Naive thymus-derived CD8-positive, alpha-beta T cell (primary cell): Measurements from ENCODE around the gene PXN. TPM values are rescaled to one million over a fixed set of nuclear protein-coding genes. Genes with fewer than 3 reads are reported as not detected.
"Not testable (repeated sequence)": the region's sequence is repeated elsewhere in the genome, so short reads cannot be mapped to it uniquely, and the experiment has no call there.

Experiments used
- ATAC-seq, 2 donors: fragments of 150-1000 bp; cut with Tn5 transposase in 1 of 2; sonication (Bioruptor Pico), chemical (Tn5 transposase) in 1 of 2; 1 replicate in 1 of 2; 2 replicates in 1 of 2; pipeline ENCODE4 v1.10.0; 2021; ENCODE audit warnings: mild to moderate bottlenecking in 2 of 2, moderate library complexity in 2 of 2
- POLR2A ChIA-PET: fragments of 350-600 bp; sonication (Branson Sonifier 250); formaldehyde crosslinking; loops from one replicate; lab custom pipeline; 2021; ENCODE audit warnings: antibody characterized with exemption; lab: Charles Lee
- DNase-seq, 10 donors: peaks; one replicate each; pipeline versions ENCODE4 v3.0.0 to v3.0.0-alpha.2; 2020 to 2022
- H3K27ac Mint-ChIP-seq, 10 donors: one replicate each; pipeline ENCODE4 v1.8.0; 2020 to 2022; ENCODE audit warnings: mild to moderate bottlenecking in 10 of 10, mixed read lengths in 10 of 10, moderate library complexity in 4 of 10, inconsistent platforms in 1 of 10
- H3K27me3 Mint-ChIP-seq, 5 donors: one replicate each; pipeline ENCODE4 v1.8.0; 2021 to 2022; ENCODE audit warnings: mixed read lengths in 5 of 5
- H3K36me3 Mint-ChIP-seq, 3 donors: one replicate each; pipeline ENCODE4 v1.8.0; 2020 to 2022; ENCODE audit warnings: mixed read lengths in 3 of 3, mild to moderate bottlenecking in 2 of 3, inconsistent platforms in 1 of 3
- H3K4me1 Mint-ChIP-seq, 4 donors: one replicate each; pipeline ENCODE4 v1.8.0; 2021 to 2022; ENCODE audit warnings: mixed read lengths in 4 of 4
- H3K4me3 Mint-ChIP-seq, 10 donors: one replicate each; pipeline ENCODE4 v1.8.0; 2020 to 2022; ENCODE audit warnings: mild to moderate bottlenecking in 10 of 10, mixed read lengths in 10 of 10, moderate library complexity in 6 of 10, inconsistent platforms in 1 of 10
- H3K9me3 Mint-ChIP-seq, 9 donors: one replicate each; pipeline ENCODE4 v1.8.0; 2020 to 2022; ENCODE audit warnings: mixed read lengths in 9 of 9, mild to moderate bottlenecking in 3 of 9, inconsistent platforms in 1 of 9, moderate library complexity in 1 of 9
- polyA plus RNA-seq, 3 donors: library from polyadenylated mRNA; unstranded; fragments of 300-500 nt; fragmentation: Illumina TruSeq; gene quantifications; one replicate each; pipeline ENCODE4 v1.2.3, GENCODE V29; 2021
- total RNA-seq, 8 experiments: library from RNA in 2 of 8; stranded (reverse) in 2 of 8; gene quantifications; one replicate each; pipeline ENCODE4 v1.2.3 and lab custom pipeline; 2021 to 2026

Gene PXN
- total and polyA plus RNA-seq, 5 experiments from 2014 or later: 64.3 to 96.6 (median 93.9) TPM

- H3K4me3 Mint-ChIP-seq: peak overlapping the region in 5 of 10 donors; percentile 4 to 63 (median 48)
- H3K9me3 Mint-ChIP-seq: not testable (repeated sequence)
These were observed 68.6 kb downstream of the PXN start for GRCh38 chr12:120196817-120197541.

GRCh38 chr12:120196363-120196762, 69.2 kb downstream of the PXN start:
- DNase-seq: no peak
- no peak for ATAC-seq
- POLR2A ChIA-PET: interaction anchor here (0.5 to 1.6 kb wide), 10 partner anchors 27 to 1300 kb away, joined by 3 to 8 read pairs (median 4); partner anchors contain the start of genes RNU4-1 and RNU4-2
- Mint-ChIP-seq H3K9me3 (no peaks in the 10 kb centered on the region), H3K36me3 (peaks cover 0 to 43% (median 10%) of the 10 kb centered on the region in 3 donors), H3K4me3 (peak overlapping the region in 2 of 10 donors; percentile 60 to 87), H3K27me3 (peaks cover 0 to 2% (median 0%) of the 10 kb centered on the region in 5 donors), H3K27ac (peak overlapping the region in 4 of 10 donors; percentile 60 to 96 (median 82)), H3K4me1 (peaks cover 18 to 62% (median 45%) of the 10 kb centered on the region in 4 donors)

More at GRCh38 chr12:120196817-120197541, 68.6 kb downstream of the PXN start:
- not testable (repeated sequence) for DNase-seq, ATAC-seq, H3K27me3 Mint-ChIP-seq
- POLR2A ChIA-PET: interaction anchor here (1.2 to 1.6 kb wide), 4 partner anchors 30 to 97 kb away, joined by 3 to 6 read pairs (median 4); partner anchors contain the start of genes RNU4-1 and RNU4-2
- Mint-ChIP-seq H3K36me3 (peaks cover 0 to 39% (median 10%) of the 10 kb centered on the region in 3 donors), H3K27ac (peak overlapping the region in 4 of 10 donors; percentile 43 to 85 (median 73)), H3K4me1 (peaks cover 14 to 61% (median 42%) of the 10 kb centered on the region in 4 donors)

- H3K27ac Mint-ChIP-seq: peak within 1 kb of the TSS; percentile 85 to 98 (median 94)
- H3K27me3 Mint-ChIP-seq: no peaks in the 10 kb centered on the region
- POLR2A ChIA-PET: interaction anchor here (0.6 to 1.4 kb wide), 4 partner anchors 11 to 74 kb away, joined by 3 read pairs; no protein-coding TSS in a partner anchor
- H3K4me3 Mint-ChIP-seq: peak within 1 kb of the TSS; percentile 78 to 95 (median 90)
- H3K36me3 Mint-ChIP-seq: peaks cover 0 to 53% (median 10%) of the 10 kb centered on the region in 3 donors
- ATAC-seq: peak; percentile 93
- peak; percentile 78 to 92 (median 88) for DNase-seq
- H3K9me3 Mint-ChIP-seq: no peaks in the 10 kb centered on the region
- H3K4me1 Mint-ChIP-seq: peaks cover 12 to 57% (median 40%) of the 10 kb centered on the region in 4 donors
These were observed 70.8 kb downstream of the PXN start, which contains the start of gene GCN1 for GRCh38 chr12:120194534-120195395. Gene GCN1 (minus strand): TSS chr12:120194715. CDS start chr12:120194697, 18 bp downstream.

GRCh38 chr12:120194226-120194533, 71.3 kb downstream of the PXN start:
- peaks cover 11 to 51% (median 35%) of the 10 kb centered on the region in 4 donors for H3K4me1 Mint-ChIP-seq

GRCh38 chr12:120193286-120193685, 72.2 kb downstream of the PXN start:
- H3K27ac Mint-ChIP-seq: peak overlapping the region in 6 of 10 donors; percentile 60 to 96 (median 92)
- POLR2A ChIA-PET: interaction anchor here (1.0 to 1.4 kb wide), 2 partner anchors 10 to 99 kb away, joined by 3 to 7 read pairs; partner anchors contain the start of gene RNU4-2
- H3K4me3 Mint-ChIP-seq: peak overlapping the region; percentile 78 to 95 (median 90)
- ATAC-seq, DNase-seq, H3K9me3 Mint-ChIP-seq, H3K27me3 Mint-ChIP-seq: not testable (repeated sequence)
- H3K4me1 Mint-ChIP-seq: peaks cover 10 to 42% (median 29%) of the 10 kb centered on the region in 4 donors
- H3K36me3 Mint-ChIP-seq: peaks cover 0 to 56% (median 4%) of the 10 kb centered on the region in 3 donors

More at GRCh38 chr12:120194226-120194533, 71.3 kb downstream of the PXN start:
- Mint-ChIP-seq H3K27me3 (no peaks in the 10 kb centered on the region), H3K36me3 (peaks cover 0 to 56% (median 8%) of the 10 kb centered on the region in 3 donors), H3K27ac (peak overlapping the region; percentile 79 to 96 (median 92)), H3K9me3 (no peaks in the 10 kb centered on the region), H3K4me3 (peak overlapping the region; percentile 78 to 95 (median 90))
- peak in 1 of 2 donors; percentile 52 for ATAC-seq
- POLR2A ChIA-PET: interaction anchor here (0.6 to 1.0 kb wide), 2 partner anchors 74 to 98 kb away, joined by 3 read pairs; partner anchors contain the start of gene RNU4-2
- DNase-seq: no peak

- Mint-ChIP-seq H3K9me3 (no peaks in the 10 kb centered on the region), H3K27ac (peak overlapping the region in 1 of 10 donors; percentile 43), H3K27me3 (no peaks in the 10 kb centered on the region), H3K36me3 (peaks cover 0 to 60% (median 3%) of the 10 kb centered on the region in 3 donors), H3K4me3 (no peak overlapping the region), H3K4me1 (peaks cover 11 to 42% (median 29%) of the 10 kb centered on the region in 4 donors)
- DNase-seq (no peak), ATAC-seq (no peak)
- POLR2A ChIA-PET: interaction anchor here (1.3 kb wide), 1 partner anchor 10 kb away, joined by 9 read pairs; the partner anchor contains the start of gene RPLP0
These were observed 74.5 kb downstream of the PXN start for GRCh38 chr12:120190985-120191480.

GRCh38 chr12:120190386-120190785, 75.1 kb downstream of the PXN start:
- Mint-ChIP-seq H3K9me3 (no peaks in the 10 kb centered on the region), H3K4me1 (peaks cover 11 to 38% (median 28%) of the 10 kb centered on the region in 4 donors), H3K27ac (no peak overlapping the region), H3K36me3 (peaks cover 0 to 65% (median 3%) of the 10 kb centered on the region in 3 donors), H3K4me3 (no peak overlapping the region), H3K27me3 (no peaks in the 10 kb centered on the region)
- no peak for ATAC-seq
- POLR2A ChIA-PET: no interaction called here
- DNase-seq: no peak

- no peak overlapping the region for H3K4me3 Mint-ChIP-seq
- peaks cover 3 to 90% (median 8%) of the 10 kb centered on the region in 3 donors for H3K36me3 Mint-ChIP-seq
- no peak overlapping the region for H3K27ac Mint-ChIP-seq
- no peaks in the 10 kb centered on the region for H3K9me3 Mint-ChIP-seq
- peaks cover 10 to 27% (median 15%) of the 10 kb centered on the region in 4 donors for H3K4me1 Mint-ChIP-seq
- H3K27me3 Mint-ChIP-seq: no peaks in the 10 kb centered on the region
- no peak for DNase-seq
- ATAC-seq: no peak
- POLR2A ChIA-PET: no interaction called here
These were observed 78.9 kb downstream of the PXN start for GRCh38 chr12:120186654-120187053.

- H3K36me3 Mint-ChIP-seq: peaks cover 3 to 96% (median 14%) of the 10 kb centered on the region in 3 donors
- H3K27ac Mint-ChIP-seq: no peak overlapping the region
- H3K4me1 Mint-ChIP-seq: peaks cover 0 to 26% (median 13%) of the 10 kb centered on the region in 4 donors
- DNase-seq: no peak
- no peaks in the 10 kb centered on the region for H3K9me3 Mint-ChIP-seq
- ATAC-seq: no peak
- no peak overlapping the region for H3K4me3 Mint-ChIP-seq
- POLR2A ChIA-PET: no interaction called here
- H3K27me3 Mint-ChIP-seq: no peaks in the 10 kb centered on the region
These were observed 82.3 kb downstream of the PXN start for GRCh38 chr12:120183211-120183631.

GRCh38 chr12:120181991-120182631, 83.4 kb downstream of the PXN start:
- ATAC-seq (no peak), DNase-seq (no peak)
- Mint-ChIP-seq H3K27me3 (no peaks in the 10 kb centered on the region), H3K9me3 (no peaks in the 10 kb centered on the region), H3K27ac (peak overlapping the region in 1 of 10 donors; percentile 57), H3K36me3 (peaks cover 3 to 97% (median 22%) of the 10 kb centered on the region in 3 donors), H3K4me3 (no peak overlapping the region), H3K4me1 (peaks cover 0 to 25% (median 13%) of the 10 kb centered on the region in 4 donors)
- POLR2A ChIA-PET: interaction anchor here (0.5 to 0.7 kb wide), 2 partner anchors 13 to 20 kb away, joined by 3 to 5 read pairs; partner anchors contain the start of gene GCN1

GRCh38 chr12:120180975-120181374, 84.6 kb downstream of the PXN start:
- DNase-seq (no peak), ATAC-seq (no peak)
- POLR2A ChIA-PET: no interaction called here
- no peaks in the 10 kb centered on the region for H3K27me3 Mint-ChIP-seq
- H3K36me3 Mint-ChIP-seq: peaks cover 0 to 97% (median 22%) of the 10 kb centered on the region in 3 donors
- no peak overlapping the region for H3K4me3 Mint-ChIP-seq
- H3K4me1 Mint-ChIP-seq: peaks cover 0 to 22% (median 8%) of the 10 kb centered on the region in 4 donors
- no peaks in the 10 kb centered on the region for H3K9me3 Mint-ChIP-seq
- H3K27ac Mint-ChIP-seq: no peak overlapping the region
